ENCODE results near the gene DMGDH.

Gene DMGDH

GRCh38 chr5:79069488-79070349 is at the start of gene DMGDH, which contains the start of gene BHMT2:
DMGDH (minus strand) TSS chr5:79069674; CDS start chr5:79069620, 54 bp downstream.
BHMT2 (plus strand) TSS chr5:79069767; CDS start chr5:79069783, 16 bp downstream.
- peak; percentile 92 for DNase-seq (ENCODE audit: low spot score)

- no peak for DNase-seq (ENCODE audit: low spot score)
Observed at GRCh38 chr5:79112703-79113058, 43.2 kb upstream of the DMGDH start.

- peak; percentile 30 for DNase-seq (ENCODE audit: low spot score)
Observed at GRCh38 chr5:79111960-79112702, 42.7 kb upstream of the DMGDH start.

- DNase-seq (ENCODE audit: low spot score), result no peak
Observed at GRCh38 chr5:79111387-79111959, 42.0 kb upstream of the DMGDH start, which contains the start of gene BHMT. BHMT (plus strand) TSS chr5:79111809; CDS start chr5:79111886, 77 bp downstream.

GRCh38 chr5:79109527-79110492 is 40.3 kb upstream of the DMGDH start:
- DNase-seq (ENCODE audit: low spot score), result peak; percentile 27

- DNase-seq (ENCODE audit: low spot score), result no peak
Observed at GRCh38 chr5:79108792-79109191, 39.3 kb upstream of the DMGDH start.

GRCh38 chr5:79108086-79108485 is 38.6 kb upstream of the DMGDH start:
- no peak for DNase-seq (ENCODE audit: low spot score)

- no peak for DNase-seq (ENCODE audit: low spot score)
Observed at GRCh38 chr5:79107020-79107796, 37.7 kb upstream of the DMGDH start.

GRCh38 chr5:79105868-79106267 is 36.4 kb upstream of the DMGDH start:
- no peak for DNase-seq (ENCODE audit: low spot score)

- DNase-seq (ENCODE audit: low spot score), result no peak
Observed at GRCh38 chr5:79093762-79094161, 24.3 kb upstream of the DMGDH start.

- DNase-seq (ENCODE audit: low spot score), result no peak
Observed at GRCh38 chr5:79091064-79091463, 21.6 kb upstream of the DMGDH start.

GRCh38 chr5:79088507-79088906 is 19.0 kb upstream of the DMGDH start:
- no peak for DNase-seq (ENCODE audit: low spot score)

GRCh38 chr5:79086116-79086515 is 16.6 kb upstream of the DMGDH start:
- no peak for DNase-seq (ENCODE audit: low spot score)

- peak; percentile 20 for DNase-seq (ENCODE audit: low spot score)
Observed at GRCh38 chr5:79081779-79082178, 12.3 kb upstream of the DMGDH start.

- no peak for DNase-seq (ENCODE audit: low spot score)
Observed at GRCh38 chr5:79080804-79081203, 11.3 kb upstream of the DMGDH start.

GRCh38 chr5:79077680-79078365 is 8.3 kb upstream of the DMGDH start:
- DNase-seq (ENCODE audit: low spot score), result no peak

- DNase-seq (ENCODE audit: low spot score), result no peak
Observed at GRCh38 chr5:79076819-79077218, 7.3 kb upstream of the DMGDH start.

GRCh38 chr5:79075646-79076426 is 6.4 kb upstream of the DMGDH start:
- DNase-seq (ENCODE audit: low spot score), result no peak

- DNase-seq (ENCODE audit: low spot score), result peak; percentile 23
Observed at GRCh38 chr5:79074641-79075040, 5.2 kb upstream of the DMGDH start.

Data from AG20443 (cell line).